Stimulated activated CD4-positive, alpha-beta T cell treated with anti-CD3 and anti-CD28 coated beads, Interleukin-15, amount 100 ng/mL, for 24 hours (primary cell): ENCODE results near the gene CPNE9.

Source experiments
- DNase-seq: peaks from one replicate; pipeline ENCODE4 v3.0.0-alpha.2; 2020

The CPNE9 gene

DNA sequence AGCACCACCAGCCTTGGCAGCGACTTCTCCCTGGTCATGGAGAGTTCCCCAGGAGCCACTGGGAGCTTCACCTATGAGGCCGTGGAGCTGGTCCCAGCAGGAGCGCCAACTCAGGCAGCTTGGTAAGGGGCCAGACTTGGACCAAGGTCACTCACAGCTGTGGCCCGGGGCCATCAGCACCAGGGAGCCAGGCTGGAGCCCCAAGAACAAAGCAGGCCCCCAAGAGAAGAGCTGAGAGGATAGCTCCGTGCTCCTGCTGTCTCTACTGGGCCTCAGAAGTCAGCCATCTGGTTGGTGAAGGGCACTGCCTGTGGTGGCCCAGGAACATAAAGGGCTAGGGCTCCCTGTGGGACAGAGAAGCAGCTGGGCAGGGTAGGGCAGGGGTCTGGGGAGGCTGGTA lies 14.7 kb upstream of the CPNE9 start:
- no peak for DNase-seq

GRCh38 chr3:9689757-9690156 lies 13.9 kb upstream of the CPNE9 start:
- no peak for DNase-seq

DNA sequence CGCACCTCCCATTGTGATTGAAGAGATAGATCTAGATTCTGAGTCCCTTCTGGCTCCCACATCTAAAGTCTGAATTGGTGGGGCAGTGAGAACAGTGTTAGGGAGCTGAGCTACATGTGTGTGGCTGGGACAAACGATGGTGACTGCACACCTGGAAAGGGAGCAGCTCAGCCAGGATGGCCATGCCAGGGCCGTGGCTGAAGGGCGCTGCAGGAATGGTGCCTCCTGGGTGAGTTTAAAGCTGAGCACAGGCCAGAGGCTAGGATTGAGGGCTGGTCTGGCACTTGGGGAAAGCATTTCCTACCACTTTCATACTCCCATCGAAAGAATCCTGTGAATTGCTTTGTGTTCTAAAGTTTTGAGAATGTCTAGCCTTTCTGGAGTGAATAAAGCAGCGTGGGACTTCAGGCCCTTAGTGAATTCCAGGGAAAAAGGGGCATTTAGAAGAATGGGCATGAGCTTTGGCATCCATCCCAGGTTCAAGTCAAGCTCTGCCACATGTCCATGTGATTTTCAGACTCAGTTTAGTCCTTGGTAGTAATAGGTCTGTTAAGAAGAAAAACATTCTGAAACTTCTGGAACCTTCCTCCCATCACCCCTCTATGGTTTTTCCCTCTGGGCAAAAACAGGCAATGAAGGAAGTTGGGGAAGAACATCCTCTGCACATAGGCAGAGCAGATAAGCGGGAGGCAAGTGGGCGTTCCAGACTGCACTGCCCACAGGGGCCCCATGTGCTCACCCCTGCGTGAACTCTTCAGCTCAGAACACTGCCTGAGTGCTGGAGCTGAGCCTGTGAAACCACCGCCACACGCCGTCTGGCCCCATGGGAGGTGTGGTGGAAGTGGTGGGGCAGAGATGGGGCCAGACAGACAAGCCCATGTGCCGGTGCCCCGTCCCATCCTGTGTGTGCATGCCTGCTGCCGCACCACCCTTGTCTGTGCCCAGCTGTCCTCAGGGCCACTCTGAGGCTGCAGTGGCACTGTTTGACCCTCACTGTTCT lies 12.9 kb upstream of the CPNE9 start:
- no peak for DNase-seq

- DNase-seq: no peak
Measured at GRCh38 chr3:9691636-9692035, 12.0 kb upstream of the CPNE9 start.

DNA sequence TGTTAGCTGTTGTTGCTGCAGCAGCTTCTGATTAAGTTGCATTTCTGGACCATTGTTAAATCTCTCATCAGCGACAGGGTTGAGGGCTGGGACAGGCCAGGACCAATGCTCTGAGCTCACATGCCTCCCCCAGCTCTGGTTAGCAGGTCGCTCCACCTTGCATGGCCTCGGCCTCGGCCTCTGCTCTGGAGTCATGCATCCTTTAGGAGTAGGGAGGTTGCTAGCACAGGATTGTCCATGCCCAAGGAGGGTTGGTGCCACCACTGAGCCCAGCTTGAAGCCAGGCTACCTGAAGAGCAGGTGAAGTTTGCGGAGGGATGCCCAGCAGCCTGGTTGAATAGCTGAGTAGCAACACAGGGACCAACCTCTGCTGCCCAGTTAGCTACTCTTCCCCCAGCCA lies 11.2 kb upstream of the CPNE9 start:
- DNase-seq: no peak

DNA sequence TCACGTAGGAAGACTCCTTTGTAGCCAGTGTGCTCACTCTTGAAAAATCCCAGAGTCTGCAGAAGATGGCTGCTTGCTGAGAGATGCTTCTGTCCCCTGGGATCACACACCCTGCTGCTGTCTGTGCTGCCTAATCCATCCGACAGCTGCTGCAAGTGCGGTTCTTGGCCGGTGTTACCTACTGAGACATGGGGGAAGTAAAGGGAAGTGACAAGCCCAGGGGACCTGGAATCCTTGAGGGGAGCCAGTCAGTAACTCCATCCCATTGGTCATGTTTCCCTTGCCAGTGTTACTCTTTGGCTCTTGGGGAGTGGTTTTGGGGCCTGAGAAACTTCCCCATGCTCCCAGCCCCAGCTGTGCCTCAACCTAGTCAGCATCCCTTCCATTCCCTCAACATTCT lies 8.3 kb upstream of the CPNE9 start:
- DNase-seq: no peak

- no peak for DNase-seq
Measured at GRCh38 chr3:9695746-9696145, 7.9 kb upstream of the CPNE9 start.

GRCh38 chr3:9696480-9697220 lies 7.0 kb upstream of the CPNE9 start:
- DNase-seq: no peak

GRCh38 chr3:9697892-9698291 lies 5.7 kb upstream of the CPNE9 start:
- DNase-seq: no peak

GRCh38 chr3:9698293-9698692 lies 5.3 kb upstream of the CPNE9 start:
- DNase-seq: no peak

- DNase-seq: no peak
Measured at GRCh38 chr3:9700536-9700935, 3.1 kb upstream of the CPNE9 start.

GRCh38 chr3:9701006-9701405 lies 2.6 kb upstream of the CPNE9 start:
- no peak for DNase-seq

DNA sequence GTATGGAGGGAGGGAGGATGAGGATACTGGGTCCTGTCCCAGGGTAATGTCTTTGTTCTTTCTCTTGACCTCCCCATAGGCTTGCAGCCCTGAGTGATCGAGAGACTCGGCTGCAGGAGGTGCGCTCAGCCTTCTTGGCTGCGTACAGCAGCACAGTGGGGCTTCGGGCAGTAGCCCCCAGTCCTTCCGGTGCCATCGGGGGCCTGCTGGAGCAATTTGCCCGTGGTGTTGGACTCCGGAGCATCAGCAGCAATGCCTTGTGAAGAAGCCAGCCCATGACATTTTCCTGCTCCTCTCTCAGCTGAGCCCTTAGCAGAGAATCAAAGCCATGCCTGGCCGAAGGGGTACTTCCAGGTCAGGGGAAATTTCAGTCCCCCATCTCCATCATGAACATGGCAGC lies 1.9 kb upstream of the CPNE9 start:
- DNase-seq: no peak

GRCh38 chr3:9703240-9703639 lies 393 bp upstream of the CPNE9 start:
- DNase-seq: no peak

GRCh38 chr3:9704347-9705322 lies 1.0 kb downstream of the CPNE9 start:
- DNase-seq: peak; percentile 37

DNA sequence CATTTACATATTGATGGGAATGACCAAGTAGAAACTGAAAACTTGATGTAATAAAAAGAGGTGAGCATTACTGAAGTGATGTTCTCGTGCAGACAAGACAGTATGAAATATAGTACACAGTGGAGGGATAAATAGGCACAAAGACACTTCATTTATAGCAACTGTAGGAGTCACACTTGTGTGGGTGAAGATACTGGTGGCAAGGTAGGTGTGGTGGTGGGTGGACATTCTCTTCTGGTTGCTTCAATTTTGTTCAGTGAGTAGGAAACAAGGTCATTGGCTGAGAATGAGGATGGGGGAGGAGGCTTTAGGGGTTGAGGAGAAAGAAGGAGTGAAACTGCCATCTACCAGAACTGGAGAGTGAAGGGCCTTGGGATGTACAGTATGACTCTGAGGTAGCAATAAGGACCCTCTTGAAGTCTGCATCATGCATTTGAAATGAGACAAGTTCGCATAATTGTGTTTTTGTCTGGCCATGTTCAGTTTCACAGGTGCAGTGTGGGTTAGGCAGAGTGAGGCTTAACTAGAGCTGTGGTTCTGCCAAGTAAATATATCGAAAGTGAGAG lies 6.6 kb downstream of the CPNE9 start:
- DNase-seq: no peak

DNA sequence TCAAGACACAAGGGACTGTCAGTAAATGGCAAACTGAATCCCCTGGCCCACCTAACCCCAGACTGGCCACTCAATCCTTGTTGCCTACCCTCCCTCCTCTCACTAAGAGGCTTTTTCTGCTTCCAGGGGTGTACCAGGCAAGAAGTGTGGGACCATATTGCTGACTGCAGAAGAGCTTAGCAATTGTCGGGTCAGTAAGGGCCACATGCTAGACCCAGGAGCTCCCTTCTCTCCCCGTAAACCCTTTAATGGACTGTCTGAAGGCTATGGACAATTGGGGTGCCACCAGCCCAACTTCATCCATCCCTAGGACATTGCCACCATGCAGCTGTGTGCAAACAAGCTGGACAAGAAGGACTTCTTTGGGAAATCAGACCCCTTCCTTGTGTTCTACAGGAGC lies 8.8 kb downstream of the CPNE9 start:
- DNase-seq: no peak

- no peak for DNase-seq
Measured at GRCh38 chr3:9713142-9713541, 9.5 kb downstream of the CPNE9 start.

DNA sequence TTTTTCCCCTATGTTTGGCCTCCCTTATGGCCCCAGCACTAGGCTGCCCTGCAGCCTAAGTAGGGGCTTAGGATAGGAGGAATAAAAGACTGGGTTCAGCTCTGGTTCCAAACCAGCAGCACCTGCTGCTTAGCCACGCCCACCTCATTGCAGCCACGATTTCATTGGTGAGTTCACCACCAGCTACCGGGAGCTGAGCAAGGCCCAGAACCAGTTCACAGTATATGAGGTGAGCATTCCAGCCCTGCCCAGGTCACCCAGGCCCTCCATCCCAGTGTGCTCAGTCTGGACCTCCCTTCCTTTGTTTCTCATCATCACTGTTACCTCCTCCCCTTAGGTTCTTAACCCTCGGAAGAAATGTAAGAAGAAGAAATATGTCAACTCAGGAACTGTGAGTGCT lies 11.5 kb downstream of the CPNE9 start:
- DNase-seq: no peak

DNA sequence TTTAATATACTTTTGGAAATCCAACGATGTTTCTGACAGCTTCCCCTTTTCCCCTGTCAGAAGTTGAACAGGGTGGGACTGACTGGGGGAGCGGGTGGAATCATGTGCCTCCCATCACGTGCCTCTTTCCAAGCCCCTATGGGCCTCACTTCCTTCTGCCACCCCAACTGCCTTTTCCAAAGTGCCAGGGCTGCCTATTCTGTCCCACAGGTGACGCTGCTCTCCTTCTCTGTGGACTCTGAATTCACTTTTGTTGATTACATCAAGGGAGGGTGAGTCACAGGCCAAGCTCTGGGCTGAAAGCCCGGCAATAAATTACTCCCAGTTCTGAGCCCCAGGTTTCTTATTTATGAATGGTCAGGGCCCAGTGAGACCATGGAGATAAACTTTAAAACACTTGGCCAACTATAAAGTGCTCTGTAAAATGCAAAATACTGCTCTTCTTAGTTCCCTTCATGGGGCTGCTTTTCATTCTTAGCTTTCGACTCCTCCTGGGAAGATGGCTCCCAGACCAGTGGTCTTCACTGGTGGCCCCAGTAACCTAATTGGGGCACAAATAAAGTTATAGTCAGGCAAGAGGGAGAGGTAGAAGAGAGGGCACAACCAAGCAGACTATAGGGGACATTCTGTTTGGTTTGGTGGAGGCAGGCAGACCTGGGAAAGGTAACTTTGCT lies 12.3 kb downstream of the CPNE9 start:
- peak; percentile 52 for DNase-seq

DNA sequence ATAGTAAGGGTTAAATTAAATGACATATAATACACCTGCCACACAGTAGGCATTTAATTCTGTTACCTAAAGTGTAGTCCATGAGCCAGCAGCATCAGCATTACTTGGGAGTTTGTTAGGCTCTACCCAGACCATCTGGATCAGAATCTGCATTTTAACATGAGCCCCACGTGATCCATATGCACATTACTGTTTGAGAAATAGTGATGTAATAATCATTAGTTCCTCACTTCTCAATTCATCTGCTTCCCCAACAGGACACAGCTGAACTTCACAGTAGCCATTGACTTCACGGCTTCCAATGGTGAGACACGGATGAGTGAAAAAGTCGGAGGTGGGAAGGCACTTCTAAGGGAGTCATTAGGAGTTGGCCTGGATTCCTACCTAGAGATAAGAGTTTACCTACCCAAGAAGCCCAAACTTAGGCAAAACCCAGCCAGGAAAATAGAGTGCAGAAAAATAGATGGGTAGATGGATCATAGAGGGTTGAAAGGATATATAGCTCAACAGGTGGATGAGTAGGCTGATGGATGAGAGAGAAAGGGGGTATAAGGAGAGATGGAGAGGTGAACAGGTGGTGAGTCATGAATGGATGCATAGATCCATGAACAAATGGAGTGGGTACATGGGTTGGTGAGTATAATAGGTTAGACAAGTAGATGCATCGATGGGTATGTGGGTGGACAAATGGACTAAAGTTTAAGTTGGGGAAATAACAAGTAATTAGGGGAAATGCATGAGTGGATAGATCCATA lies 13.3 kb downstream of the CPNE9 start:
- DNase-seq: no peak
